Mesenchymal stem cell (in vitro differentiated cells and primary cell): ENCODE results near the gene RANBP2.

Experiments used
- DNase-seq: peaks from one replicate; pipeline ENCODE4 v3.0.0-alpha.2; 2013
- H2AFZ ChIP-seq: one replicate; pipeline ENCODE4 v1.6.1; 2013; ENCODE audit warnings: low read depth, mild to moderate bottlenecking, control low read depth, inconsistent platforms, low read length, moderate library complexity
- H2AK5ac ChIP-seq: 2 replicates; pipeline ENCODE4 v1.6.1; 2013; ENCODE audit warnings: low read length, moderate library complexity, mild to moderate bottlenecking, inconsistent platforms; ENCODE audit not compliant: severe bottlenecking
- H2BK120ac ChIP-seq: one replicate; pipeline ENCODE4 v1.6.1; 2013; ENCODE audit warnings: low read depth, mild to moderate bottlenecking, inconsistent platforms, low read length, moderate library complexity
- H2BK12ac ChIP-seq, 2 experiments: one replicate each; pipeline ENCODE4 v1.6.1; 2013; ENCODE audit warnings: inconsistent platforms in 2 of 2, low read length in 2 of 2, mild to moderate bottlenecking in 2 of 2, moderate library complexity in 2 of 2, control low read depth in 1 of 2
- H2BK15ac ChIP-seq: one replicate; pipeline ENCODE4 v1.6.1; 2013; ENCODE audit warnings: mild to moderate bottlenecking, low read depth, inconsistent platforms; ENCODE audit not compliant: poor library complexity, severe bottlenecking
- H2BK5ac ChIP-seq: 2 replicates; pipeline ENCODE4 v1.6.1; 2013; ENCODE audit warnings: low read depth, mild to moderate bottlenecking, low read length, control low read depth, inconsistent platforms; ENCODE audit not compliant: poor library complexity, severe bottlenecking
- H3K14ac ChIP-seq, 2 experiments: one replicate each; pipeline ENCODE4 v1.6.1; 2013; ENCODE audit warnings: inconsistent platforms in 2 of 2, low read length in 2 of 2, control low read depth in 1 of 2, mild to moderate bottlenecking in 1 of 2, moderate library complexity in 1 of 2
- H3K18ac ChIP-seq, 2 experiments: one replicate each; pipeline ENCODE4 v1.6.1; 2013; ENCODE audit warnings: inconsistent platforms in 2 of 2, low read length in 2 of 2, control low read depth in 1 of 2, low read depth in 1 of 2, mild to moderate bottlenecking in 1 of 2
- H3K23ac ChIP-seq, 2 experiments: one replicate each; pipeline ENCODE4 v1.6.1; 2013; ENCODE audit warnings: inconsistent platforms in 2 of 2, low read length in 2 of 2, mild to moderate bottlenecking in 2 of 2, moderate library complexity in 2 of 2, control low read depth in 1 of 2
- H3K27ac ChIP-seq: 2 replicates; pipeline ENCODE4 v1.5.1; 2013; ENCODE audit warnings: mild to moderate bottlenecking, moderate library complexity, low read length, control low read depth, inconsistent platforms; ENCODE audit not compliant: poor library complexity, severe bottlenecking
- H3K27me3 ChIP-seq, 2 experiments: 2 replicates each; pipeline versions ENCODE4 v1.6.1 to v1.7.0; 2013; ENCODE audit warnings: low read length in 2 of 2, mild to moderate bottlenecking in 2 of 2, moderate library complexity in 2 of 2, control low read depth in 1 of 2, inconsistent platforms in 1 of 2; ENCODE audit not compliant: control insufficient read depth in 1 of 2, insufficient read depth in 1 of 2
- H3K36me3 ChIP-seq, 2 experiments: 2 replicates each; pipeline versions ENCODE4 v1.6.1 to v1.7.0; 2013; ENCODE audit warnings: low read length in 2 of 2, control low read depth in 1 of 2, inconsistent platforms in 1 of 2, low read depth in 1 of 2, mild to moderate bottlenecking in 1 of 2; ENCODE audit not compliant: insufficient read depth in 2 of 2, control insufficient read depth in 1 of 2
- H3K4ac ChIP-seq, 2 experiments: one replicate each; pipeline ENCODE4 v1.6.1; 2013; ENCODE audit warnings: inconsistent platforms in 2 of 2, low read length in 2 of 2, mild to moderate bottlenecking in 2 of 2, moderate library complexity in 2 of 2, control low read depth in 1 of 2, low read depth in 1 of 2
- H3K4me1 ChIP-seq: 2 replicates; pipeline ENCODE4 v1.6.1; 2013; ENCODE audit warnings: low read depth, low read length, control low read depth; ENCODE audit not compliant: control insufficient read depth, insufficient read depth
- H3K4me2 ChIP-seq: 2 replicates; pipeline ENCODE4 v1.6.1; 2013; ENCODE audit warnings: low read length, mild to moderate bottlenecking, inconsistent platforms; ENCODE audit not compliant: poor library complexity, severe bottlenecking
- H3K4me3 ChIP-seq, 2 experiments: 2 replicates each; pipeline versions ENCODE4 v1.5.1 to v1.7.0; 2013; ENCODE audit warnings: low read length in 2 of 2, mild to moderate bottlenecking in 2 of 2, control low read depth in 1 of 2, low read depth in 1 of 2; ENCODE audit not compliant: insufficient read depth in 1 of 2
- H3K79me1 ChIP-seq: replicated peaks from 2 replicates; pipeline ENCODE4 v1.6.1; 2013; ENCODE audit warnings: mild to moderate bottlenecking, control low read depth, low read length, inconsistent platforms; ENCODE audit not compliant: poor library complexity, severe bottlenecking
- H3K9ac ChIP-seq: 2 replicates; pipeline ENCODE4 v1.7.0; 2013; ENCODE audit warnings: mild to moderate bottlenecking, low read length, moderate library complexity
- H3K9me3 ChIP-seq: 2 replicates; pipeline ENCODE4 v1.7.0; 2013; ENCODE audit warnings: mild to moderate bottlenecking, low read length; ENCODE audit not compliant: control insufficient read depth
- H4K8ac ChIP-seq: one replicate; pipeline ENCODE4 v1.6.1; 2013; ENCODE audit warnings: inconsistent platforms, mild to moderate bottlenecking, low read length, moderate library complexity
- H4K91ac ChIP-seq: one replicate; pipeline ENCODE4 v1.6.1; 2013; ENCODE audit warnings: mild to moderate bottlenecking, low read length, inconsistent platforms
- WGBS: methylation state at CpG from one replicate; pipeline ENCODE4 v1.1.7; 2013; ENCODE audit warnings: mixed read lengths; 5-methylcytosine and 5-hydroxymethylcytosine counted together

Gene RANBP2

GRCh38 chr2:108786354-108787215 lies 67.3 kb downstream of the RANBP2 start, which contains the start of gene CCDC138:
TSS of gene CCDC138 (plus strand) at chr2:108786771. CDS start at chr2:108786823, 52 bp downstream.
- DNase-seq = peak; percentile 92
- no peaks in the 10 kb centered on the region for H3K27me3 ChIP-seq

GRCh38 chr2:108787216-108787541 lies 67.9 kb downstream of the RANBP2 start:
- Histone ChIP-seq H3K9ac (peak overlapping the region; percentile 91), H2BK120ac (peak overlapping the region; percentile 19), H4K8ac (no peak overlapping the region), H2BK12ac (no peak overlapping the region), H3K23ac (no peak overlapping the region), H3K36me3 (peaks cover 4 to 41% of the 10 kb centered on the region in 2 experiments), H3K14ac (no peak overlapping the region), H3K18ac (no peak overlapping the region), H3K4me2 (peak overlapping the region; percentile 100), H3K27me3 (no peaks in the 10 kb centered on the region), H3K9me3 (no peaks in the 10 kb centered on the region), H2BK5ac (no peak overlapping the region), H3K4ac (no peak overlapping the region), H4K91ac (no peak overlapping the region), H2AK5ac (no peak overlapping the region), H2AFZ (no peak overlapping the region), H3K4me3 (peak overlapping the region; percentile 89 to 91), H3K79me1 (peaks cover 11% of the 10 kb centered on the region), H3K4me1 (no peaks in the 10 kb centered on the region), H3K27ac (no peak overlapping the region), H2BK15ac (no peak overlapping the region)
- WGBS = 0% methylated on average over 5 of the region's 6 CpGs
- DNase-seq = no peak

More at GRCh38 chr2:108786354-108787215, 67.3 kb downstream of the RANBP2 start, which contains the start of gene CCDC138:
- H3K23ac ChIP-seq = peak within 1 kb of the TSS; percentile 34 to 46
- H3K27ac ChIP-seq = peak within 1 kb of the TSS; percentile 72
- H3K4me3 ChIP-seq = peak within 1 kb of the TSS; percentile 89 to 91
- H3K79me1 ChIP-seq = peaks cover 11% of the 10 kb centered on the region
- 2% methylated on average over 55 of the region's 78 CpGs for WGBS
- H2BK5ac ChIP-seq = no peak within 1 kb of the TSS
- H3K4me1 ChIP-seq = no peaks in the 10 kb centered on the region
- no peaks in the 10 kb centered on the region for H3K9me3 ChIP-seq
- peak within 1 kb of the TSS; percentile 50 for H4K91ac ChIP-seq
- H3K18ac ChIP-seq = peak within 1 kb of the TSS in 1 of 2 experiments; percentile 62
- H2AFZ ChIP-seq = peak within 1 kb of the TSS; percentile 89
- H4K8ac ChIP-seq = peak within 1 kb of the TSS; percentile 54
- H2BK12ac ChIP-seq = no peak within 1 kb of the TSS
- no peak within 1 kb of the TSS for H3K14ac ChIP-seq
- peaks cover 4 to 44% of the 10 kb centered on the region in 2 experiments for H3K36me3 ChIP-seq
- no peak within 1 kb of the TSS for H2BK15ac ChIP-seq
- peak within 1 kb of the TSS; percentile 100 for H3K4me2 ChIP-seq
- H3K4ac ChIP-seq = peak within 1 kb of the TSS in 1 of 2 experiments; percentile 35
- peak within 1 kb of the TSS; percentile 19 for H2BK120ac ChIP-seq
- H2AK5ac ChIP-seq = no peak within 1 kb of the TSS
- H3K9ac ChIP-seq = peak within 1 kb of the TSS; percentile 91

GRCh38 chr2:108803045-108803736 lies 83.9 kb downstream of the RANBP2 start:
- Histone ChIP-seq H3K27ac (no peak overlapping the region), H2BK120ac (no peak overlapping the region), H3K36me3 (peaks cover 3 to 38% of the 10 kb centered on the region in 2 experiments), H3K79me1 (peaks cover 13% of the 10 kb centered on the region), H3K9me3 (no peaks in the 10 kb centered on the region), H4K8ac (no peak overlapping the region), H3K4me2 (no peak overlapping the region), H2BK5ac (no peak overlapping the region), H3K4ac (no peak overlapping the region), H3K18ac (no peak overlapping the region), H2BK15ac (no peak overlapping the region), H2AK5ac (no peak overlapping the region), H3K4me3 (no peak overlapping the region), H2AFZ (no peak overlapping the region), H4K91ac (no peak overlapping the region), H3K14ac (no peak overlapping the region), H3K9ac (no peak overlapping the region), H3K27me3 (no peaks in the 10 kb centered on the region), H3K4me1 (no peaks in the 10 kb centered on the region), H2BK12ac (no peak overlapping the region), H3K23ac (no peak overlapping the region)
- no peak for DNase-seq
- WGBS = 97% methylated on average over 6 of the region's 7 CpGs

GRCh38 chr2:108805032-108805431 lies 85.8 kb downstream of the RANBP2 start:
- DNase-seq = no peak
- H3K9me3 ChIP-seq = peaks cover 6% of the 10 kb centered on the region
- H3K23ac ChIP-seq = no peak overlapping the region
- no peaks in the 10 kb centered on the region for H3K27me3 ChIP-seq
- H3K9ac ChIP-seq = no peak overlapping the region
- no peak overlapping the region for H3K4me2 ChIP-seq
- no peak overlapping the region for H3K18ac ChIP-seq
- no peak overlapping the region for H3K4me3 ChIP-seq
- H3K27ac ChIP-seq = no peak overlapping the region
- H2BK15ac ChIP-seq = no peak overlapping the region
- no peaks in the 10 kb centered on the region for H3K4me1 ChIP-seq
- WGBS = no CpG with 5 or more reads among the region's 1 CpG
- H4K91ac ChIP-seq = no peak overlapping the region
- no peak overlapping the region for H2AK5ac ChIP-seq
- peaks cover 6 to 24% of the 10 kb centered on the region in 2 experiments for H3K36me3 ChIP-seq
- no peak overlapping the region for H4K8ac ChIP-seq
- no peak overlapping the region for H3K4ac ChIP-seq
- H2BK5ac ChIP-seq = no peak overlapping the region
- H3K14ac ChIP-seq = no peak overlapping the region
- H3K79me1 ChIP-seq = peaks cover 17% of the 10 kb centered on the region
- no peak overlapping the region for H2BK12ac ChIP-seq
- H2BK120ac ChIP-seq = no peak overlapping the region
- H2AFZ ChIP-seq = no peak overlapping the region
